Fibroblast of skin of left quadriceps (primary cell): ENCODE results near the gene CCDC12.

ENCODE experiments used
- DNase-seq, 2 experiments: peaks; one replicate each; pipeline ENCODE4 v3.0.0-alpha.2; 2013; ENCODE audit warnings: low read depth in 2 of 2

Gene CCDC12

GRCh38 chr3:46996689-46997452 is 20.3 kb upstream of the CCDC12 start:
- DNase-seq = no peak

DNA sequence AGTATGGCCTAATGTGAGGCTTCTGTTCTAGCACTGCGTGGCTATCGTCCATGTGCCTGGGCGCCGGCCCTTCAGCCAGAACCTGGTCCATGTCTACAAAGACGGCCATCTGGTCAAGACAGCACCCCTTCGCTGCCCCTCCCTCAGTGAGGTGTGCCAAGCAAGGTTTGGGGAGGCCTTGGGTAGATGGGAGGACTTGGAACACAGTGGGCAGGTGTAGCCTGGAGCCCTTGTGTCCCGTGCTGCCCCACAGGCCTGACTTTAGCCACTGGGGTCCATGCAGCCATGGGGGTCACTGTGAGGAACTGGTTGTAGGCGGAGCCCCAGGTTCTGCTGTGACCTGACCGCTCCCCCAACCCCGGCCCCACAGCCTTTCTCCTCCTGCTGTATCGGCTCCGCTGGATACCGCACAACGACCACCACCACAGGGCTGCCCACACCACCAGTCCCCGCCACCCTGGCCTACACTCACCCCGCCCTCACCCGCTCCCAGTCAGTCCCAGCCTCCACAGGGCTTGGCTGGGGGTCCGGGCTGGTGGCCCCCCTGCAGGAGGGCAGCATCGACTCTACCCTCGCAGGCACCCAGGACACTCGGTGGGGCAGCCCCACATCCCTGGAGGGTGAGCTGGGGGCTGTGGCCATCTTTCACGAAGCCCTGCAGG is 19.5 kb upstream of the CCDC12 start:
- DNase-seq = no peak

GRCh38 chr3:46994801-46995731 is 18.5 kb upstream of the CCDC12 start:
- DNase-seq = no peak

DNA sequence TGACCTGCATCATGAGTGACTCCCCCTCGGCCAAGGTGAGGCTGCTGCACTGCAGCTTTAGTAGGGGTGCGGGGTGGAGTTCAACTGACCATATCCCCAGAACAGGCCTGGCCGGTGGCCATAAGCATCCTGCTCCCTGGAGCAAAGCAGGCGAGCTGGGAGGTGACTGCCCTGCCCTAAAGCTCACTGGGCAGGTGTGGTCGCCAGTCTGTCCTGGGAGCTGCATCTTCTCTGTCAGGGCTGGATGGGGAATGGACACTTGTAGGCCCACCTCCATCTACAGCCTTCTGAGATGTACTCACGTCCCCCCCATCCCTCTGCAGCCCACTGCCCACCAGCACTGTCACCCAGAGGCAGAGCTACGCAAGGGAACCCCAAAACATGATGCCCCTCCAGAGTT is 17.4 kb upstream of the CCDC12 start:
- no peak for DNase-seq

DNA sequence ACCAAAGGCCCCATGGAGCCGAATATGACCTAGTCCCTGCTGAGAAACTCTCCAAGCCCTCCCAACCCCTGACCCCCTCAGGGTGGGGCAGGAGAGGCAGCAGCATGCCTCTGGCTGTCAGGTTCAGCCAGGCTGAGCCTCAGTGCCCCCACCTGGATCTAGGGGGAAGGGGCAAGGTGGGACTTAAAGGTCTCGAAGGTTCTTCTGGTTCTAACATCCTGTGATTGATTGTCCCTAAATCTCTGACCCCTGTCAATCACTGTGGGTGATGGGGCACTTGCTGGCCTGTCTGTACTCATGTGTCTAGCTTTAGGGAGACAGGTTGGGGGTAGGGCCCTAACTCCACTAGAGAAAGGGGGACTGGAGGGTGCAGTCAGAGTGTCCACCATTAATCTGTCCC is 16.7 kb upstream of the CCDC12 start:
- no peak for DNase-seq

GRCh38 chr3:46992231-46992630 is 15.7 kb upstream of the CCDC12 start:
- no peak for DNase-seq

DNA sequence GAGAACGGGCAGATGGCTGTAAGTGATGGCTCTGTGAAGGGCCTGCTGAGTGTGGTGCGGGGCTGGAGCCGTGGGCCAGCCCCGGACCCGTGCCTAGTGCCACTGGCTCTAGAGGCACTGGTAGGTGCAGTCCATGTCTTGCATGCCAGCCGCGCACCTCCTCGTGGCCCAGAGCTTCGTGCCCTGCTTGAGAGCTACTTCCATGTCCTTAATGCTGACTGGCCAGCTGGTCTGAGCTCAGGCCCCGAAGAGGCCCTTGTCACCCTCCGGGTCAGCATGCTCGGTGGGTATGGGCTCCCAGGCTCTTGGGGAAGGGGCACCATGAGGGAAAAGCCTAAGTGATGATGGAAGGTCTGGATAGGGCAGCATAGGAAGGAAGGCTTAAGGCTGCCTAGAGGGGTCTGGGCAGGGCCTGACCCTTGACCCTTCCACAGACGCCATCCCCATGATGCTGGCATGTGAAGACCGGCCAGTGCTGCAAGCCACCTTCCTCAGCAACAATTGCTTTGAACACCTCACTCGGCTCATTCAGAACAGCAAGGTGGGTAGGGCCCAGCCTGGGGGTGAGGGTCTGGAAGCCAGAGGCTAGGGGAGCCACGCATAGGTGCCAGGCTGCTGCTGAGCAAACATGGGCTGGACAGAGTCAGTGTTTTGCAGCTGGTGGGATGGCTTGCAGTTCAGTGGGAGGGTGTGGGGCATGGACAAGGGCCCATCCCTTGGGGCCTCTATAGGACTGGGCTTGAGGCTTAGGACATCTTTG is 15.0 kb upstream of the CCDC12 start:
- DNase-seq = no peak

DNA sequence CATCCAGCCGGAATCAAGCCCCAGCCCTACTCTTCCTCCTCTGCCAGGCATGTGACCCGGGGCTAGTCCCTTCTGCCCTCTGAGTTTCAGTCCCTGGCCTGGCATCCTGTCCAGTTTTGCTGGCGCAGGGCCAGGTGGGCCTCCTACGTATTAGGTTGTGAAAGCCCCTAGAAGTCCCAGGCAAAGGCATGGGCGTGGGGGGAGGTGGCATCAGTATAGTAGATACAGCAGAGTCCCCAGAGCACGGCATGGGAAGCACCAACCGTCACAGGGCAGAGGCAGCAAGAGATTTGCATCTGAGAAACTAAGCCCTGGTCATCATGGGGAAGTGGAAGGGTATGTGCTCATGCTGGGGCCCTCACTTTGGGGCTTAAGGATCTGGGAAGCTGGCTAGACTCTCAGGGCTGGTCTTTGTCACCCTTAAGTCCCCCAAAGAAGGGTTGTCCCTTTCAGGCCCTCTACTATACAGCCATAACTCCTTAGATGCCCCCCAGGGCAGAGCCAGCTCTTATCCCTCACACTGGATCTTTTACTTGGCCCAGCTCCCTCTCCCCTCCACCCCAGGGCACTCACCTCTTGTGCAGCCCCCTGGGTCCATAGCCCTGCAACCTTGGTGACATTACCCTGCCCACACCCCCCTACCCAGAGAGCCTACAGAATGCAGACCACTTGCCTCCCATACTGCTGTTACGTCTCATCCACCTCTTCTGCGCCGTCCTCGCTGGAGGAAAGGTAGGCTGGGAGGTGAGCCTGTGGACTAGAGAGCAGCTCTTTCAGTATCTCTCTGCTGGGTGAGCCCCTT is 14.2 kb upstream of the CCDC12 start:
- DNase-seq = no peak

DNA sequence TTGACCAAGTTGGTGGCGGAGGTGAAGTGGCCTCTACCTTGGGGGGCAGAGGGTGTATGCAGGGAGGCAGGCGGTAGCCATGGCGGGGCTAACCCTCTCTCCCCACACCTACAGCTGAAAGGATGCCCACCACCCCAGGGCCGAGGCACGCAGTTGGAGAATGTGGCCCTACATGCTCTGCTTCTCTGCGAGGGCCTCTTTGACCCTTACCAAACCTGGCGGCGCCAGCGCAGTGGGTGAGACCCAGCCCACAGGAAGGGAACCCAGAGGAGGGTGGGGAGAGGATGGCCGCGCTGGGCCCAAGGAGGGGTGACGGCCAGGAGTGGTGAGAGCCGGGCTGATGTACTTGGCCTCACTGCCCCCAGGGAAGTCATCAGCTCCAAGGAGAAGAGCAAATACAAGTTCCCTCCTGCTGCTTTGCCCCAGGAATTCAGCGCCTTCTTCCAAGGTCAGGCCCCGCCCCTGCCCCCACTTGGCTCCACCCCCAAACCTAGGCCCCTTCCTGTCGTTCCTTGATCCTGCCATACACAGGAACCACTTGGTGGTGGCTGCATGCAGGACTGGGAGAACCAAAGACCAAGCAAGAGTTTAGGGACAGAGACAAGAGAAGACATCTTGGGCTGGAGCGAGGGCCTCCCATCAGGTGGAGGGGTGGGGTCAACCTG is 12.7 kb upstream of the CCDC12 start:
- no peak for DNase-seq

- DNase-seq = no peak
These were observed 12.1 kb upstream of the CCDC12 start for GRCh38 chr3:46988616-46989015.

- no peak for DNase-seq
These were observed 11.3 kb upstream of the CCDC12 start for GRCh38 chr3:46987743-46988401.

- no peak for DNase-seq
These were observed 10.8 kb upstream of the CCDC12 start for GRCh38 chr3:46987319-46987742.

GRCh38 chr3:46986782-46987310 is 10.3 kb upstream of the CCDC12 start:
- DNase-seq = no peak

GRCh38 chr3:46986055-46986730 is 9.6 kb upstream of the CCDC12 start:
- DNase-seq = no peak

GRCh38 chr3:46985588-46985987 is 9.0 kb upstream of the CCDC12 start:
- DNase-seq = no peak

GRCh38 chr3:46984591-46985459 is 8.3 kb upstream of the CCDC12 start:
- no peak for DNase-seq

DNA sequence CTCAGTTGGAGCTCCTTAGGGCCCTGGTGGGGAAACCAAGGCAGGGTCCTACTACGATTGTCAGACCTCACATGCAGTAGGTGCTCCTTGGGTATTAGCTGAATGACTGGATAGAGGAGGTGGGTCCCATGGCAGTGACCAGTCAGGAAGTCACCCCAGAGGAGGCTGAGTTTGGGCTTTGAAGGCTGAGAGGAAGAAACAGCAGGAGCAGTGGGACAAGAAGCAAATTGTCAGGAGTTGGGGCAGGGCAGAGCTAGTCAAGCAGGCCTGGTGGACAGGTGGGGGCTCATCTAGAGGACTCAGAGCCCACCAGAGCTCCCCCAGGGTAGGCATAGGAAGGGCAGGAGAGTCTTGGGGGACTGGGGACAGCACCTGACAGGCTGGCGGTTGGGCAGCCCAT is 6.0 kb upstream of the CCDC12 start:
- no peak for DNase-seq

DNA sequence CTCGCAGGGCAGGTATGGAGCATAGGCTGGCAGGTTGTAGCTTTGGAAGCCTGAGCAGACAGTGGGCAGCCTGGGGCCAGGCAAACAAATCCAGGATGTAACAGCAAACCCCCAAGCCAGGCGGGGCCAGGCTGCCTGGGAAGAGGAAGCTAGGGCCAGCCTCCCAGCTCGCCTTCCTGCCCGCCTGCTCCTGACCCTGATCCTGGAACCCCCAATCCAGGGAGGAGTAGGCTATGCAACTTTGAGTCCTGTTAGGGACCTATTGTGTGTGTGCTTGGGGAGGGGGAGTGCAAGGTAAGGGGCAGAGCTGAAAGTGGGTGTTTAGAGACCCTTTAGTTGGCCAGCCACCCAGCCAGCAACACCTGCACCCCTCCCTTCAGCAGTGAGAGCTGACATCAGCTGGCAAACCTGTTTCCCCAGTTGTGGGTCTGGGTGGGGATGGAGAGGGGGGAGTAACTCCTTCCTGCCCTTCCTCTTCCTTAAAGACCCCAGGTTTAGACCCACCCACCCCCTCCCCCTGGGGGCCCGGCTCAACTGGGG is 5.5 kb upstream of the CCDC12 start:
- no peak for DNase-seq
